22Rv1 (cell line): Measurements from ENCODE around the gene DGAT2L6.

Source experiments
- CTCF ChIP-seq: fragments of 450-650 bp; IDR thresholded peaks from 2 replicates; pipeline ENCODE4 v1.5.1; 2017; ENCODE audit warnings: mild to moderate bottlenecking
- ZFX ChIP-seq: fragments of 450-650 bp; IDR thresholded peaks from 2 replicates; pipeline ENCODE4 v1.6.1; 2017; ENCODE audit warnings: antibody characterized with exemption, borderline replicate concordance

DNA sequence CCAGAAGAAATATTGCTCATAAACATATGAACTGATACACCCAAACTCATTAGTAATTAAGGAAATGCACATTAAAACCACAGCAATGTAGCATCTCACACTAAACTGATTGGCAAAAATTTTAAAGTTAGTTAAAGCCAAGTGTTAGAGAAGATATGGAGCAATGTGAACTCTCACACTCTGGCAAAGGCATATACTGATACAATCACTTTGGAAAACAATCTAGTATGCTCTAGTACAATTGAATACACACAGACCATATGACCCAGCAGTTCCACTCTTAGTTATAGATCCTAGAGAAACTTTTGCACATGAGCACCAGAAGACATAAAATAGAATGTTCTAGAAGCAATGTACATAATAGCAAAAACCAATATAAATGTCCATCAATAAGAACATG lies 48.8 kb downstream of the DGAT2L6 start:
- TF ChIP-seq CTCF (no peak), ZFX (no peak)
